ENCODE measurements around the gene MAD2L2. TPM values are rescaled to one million over a fixed set of nuclear protein-coding genes. Genes with fewer than 3 reads are reported as not detected.

Gene MAD2L2
- total and polyA plus RNA-seq, 9 of the 15 experiments (the other 6 are each of a cell fraction or from before 2014, with no cell fraction given), result 12.4 to 286 (median 143) TPM

GRCh38 chr1:11671544-11672286, 9.2 kb downstream of the MAD2L2 start (continued):
- no peak for TF ChIP-seq ATF2 (CRISPR knock-in tag; IDR thresholded peaks at IDR 0.05)
- TF ChIP-seq MYBL2 (IDR thresholded peaks at IDR 0.05; ENCODE audit: low read depth), result no peak
- TF ChIP-seq MYBL2 (CRISPR knock-in tag; IDR thresholded peaks at IDR 0.05; ENCODE audit: borderline replicate concordance), result no peak
- TF ChIP-seq SMARCE1 (IDR thresholded peaks at IDR 0.05), result peak; percentile 76
- TF ChIP-seq ERF (CRISPR knock-in tag; IDR thresholded peaks at IDR 0.05), result no peak
- TF ChIP-seq THAP12 (CRISPR knock-in tag; IDR thresholded peaks at IDR 0.05), result no peak
- peak; percentile 41 for TF ChIP-seq ESRRA (IDR thresholded peaks at IDR 0.05; ENCODE audit: borderline replicate concordance, low read depth)
- no peak for TF ChIP-seq SAFB2 (IDR thresholded peaks at IDR 0.05; ENCODE audit: borderline replicate concordance, low read depth, low read length, severe bottlenecking)
- no peak for TF ChIP-seq NR2C2 (CRISPR knock-in tag; IDR thresholded peaks at IDR 0.05)
- TF ChIP-seq NR2C2 (tag; IDR thresholded peaks at IDR 0.05), result peak; percentile 58; the same call in 1 of the 2 replicates
- no peak for TF ChIP-seq NFYB (IDR thresholded peaks at IDR 0.05; ENCODE audit: extremely low read depth, insufficient read length)
- TF ChIP-seq PTRF (tag; IDR thresholded peaks at IDR 0.05), result no peak
- TF ChIP-seq ELF4 (CRISPR knock-in tag; IDR thresholded peaks at IDR 0.05), result no peak
- TF ChIP-seq MED1 (CRISPR knock-in tag; IDR thresholded peaks at IDR 0.05; ENCODE audit: borderline replicate concordance), result no peak
- TF ChIP-seq NCOA1 (IDR thresholded peaks at IDR 0.05; ENCODE audit: low read depth), result 0 out of 2 replicates have a peak, but pooled peaks have one; percentile 47
- TF ChIP-seq ZNF121 (CRISPR knock-in tag; conservative IDR thresholded peaks at IDR 0.05), result no peak
- peak; percentile 51; the same call in 1 of the 2 replicates for TF ChIP-seq GATAD2B (IDR thresholded peaks at IDR 0.05; ENCODE audit: borderline replicate concordance)
- TF ChIP-seq PHF21A (IDR thresholded peaks at IDR 0.05; ENCODE audit: borderline replicate concordance, low read depth), result no peak
- TF ChIP-seq BHLHE40 (IDR thresholded peaks at IDR 0.05; ENCODE audit: low read length), result peak; percentile 42
- peak; percentile 75 for TF ChIP-seq PKNOX1 (IDR thresholded peaks at IDR 0.05)
- TF ChIP-seq MAFG (tag; conservative IDR thresholded peaks at IDR 0.05), result no peak
- TF ChIP-seq ZNF398 (CRISPR knock-in tag; IDR thresholded peaks at IDR 0.05), result no peak
- TF ChIP-seq RBM14 (IDR thresholded peaks at IDR 0.05; ENCODE audit: borderline replicate concordance, insufficient read depth, low read depth, low read length), result no peak
